ENCODE data around the gene HEBP2.
"Not testable (repeated sequence)": the region's sequence is repeated elsewhere in the genome, so short reads cannot be mapped to it uniquely, and the experiment has no call there.

HEBP2 gene

GRCh38 chr6:138403801-138404665 is at the start of gene HEBP2:
Gene HEBP2 (plus strand): TSS chr6:138404223. CDS start chr6:138404496, 273 bp downstream.
- Histone ChIP-seq H3K27me3 (ENCODE audit: control insufficient read depth in 5 of 5, insufficient read depth in 4 of 5, low read length in 5 of 5) (no peaks in the 10 kb centered on the region), H3K9me3 (ENCODE audit: control insufficient read depth in 5 of 5, low read length in 5 of 5) (no peaks in the 10 kb centered on the region), H3K4me1 (ENCODE audit: control insufficient read depth in 5 of 5, insufficient read depth in 5 of 5, low read length in 5 of 5) (peaks cover 2 to 48% (median 43%) of the 10 kb centered on the region in 5 donors), H3K36me3 (ENCODE audit: control insufficient read depth in 5 of 5, insufficient read depth in 5 of 5, low read length in 5 of 5) (peaks cover 7 to 33% (median 25%) of the 10 kb centered on the region in 5 donors), H3K27ac (ENCODE audit: low read depth, low read length) (peak within 1 kb of the TSS; percentile 98), H3K4me3 (ENCODE audit: low read depth in 1 of 5, low read length in 5 of 5) (peak within 1 kb of the TSS; percentile 72 to 91 (median 88)), H3K9ac (ENCODE audit: low read length in 5 of 5) (peak within 1 kb of the TSS; percentile 89 to 97 (median 95))

GRCh38 chr6:138357928-138358327 is 46.1 kb upstream of the HEBP2 start:
- H3K27ac ChIP-seq (ENCODE audit: low read depth, low read length), result no peak overlapping the region
- no peak overlapping the region for H3K9ac ChIP-seq (ENCODE audit: low read length in 5 of 5)
- H3K4me3 ChIP-seq (ENCODE audit: low read depth in 1 of 5, low read length in 5 of 5), result no peak overlapping the region
- no peaks in the 10 kb centered on the region for H3K4me1 ChIP-seq (ENCODE audit: control insufficient read depth in 5 of 5, insufficient read depth in 5 of 5, low read length in 5 of 5)
- H3K9me3 ChIP-seq (ENCODE audit: control insufficient read depth in 5 of 5, low read length in 5 of 5), result no peaks in the 10 kb centered on the region
- no peaks in the 10 kb centered on the region for H3K36me3 ChIP-seq (ENCODE audit: control insufficient read depth in 5 of 5, insufficient read depth in 5 of 5, low read length in 5 of 5)
- H3K27me3 ChIP-seq (ENCODE audit: control insufficient read depth in 5 of 5, insufficient read depth in 4 of 5, low read length in 5 of 5), result no peaks in the 10 kb centered on the region

- H3K9me3 ChIP-seq (ENCODE audit: control insufficient read depth in 5 of 5, low read length in 5 of 5); H3K4me3 ChIP-seq (ENCODE audit: low read depth in 1 of 5, low read length in 5 of 5); H3K27ac ChIP-seq (ENCODE audit: low read depth, low read length); H3K36me3 ChIP-seq (ENCODE audit: control insufficient read depth in 5 of 5, insufficient read depth in 5 of 5, low read length in 5 of 5); H3K9ac ChIP-seq (ENCODE audit: low read length in 5 of 5); H3K4me1 ChIP-seq (ENCODE audit: control insufficient read depth in 5 of 5, insufficient read depth in 5 of 5, low read length in 5 of 5); H3K27me3 ChIP-seq (ENCODE audit: control insufficient read depth in 5 of 5, insufficient read depth in 4 of 5, low read length in 5 of 5): not testable (repeated sequence)
These were observed 35.3 kb upstream of the HEBP2 start for GRCh38 chr6:138368684-138369083.

GRCh38 chr6:138370631-138371451 is 33.2 kb upstream of the HEBP2 start:
- Histone ChIP-seq H3K4me1 (ENCODE audit: control insufficient read depth in 5 of 5, insufficient read depth in 5 of 5, low read length in 5 of 5) (no peaks in the 10 kb centered on the region), H3K36me3 (ENCODE audit: control insufficient read depth in 5 of 5, insufficient read depth in 5 of 5, low read length in 5 of 5) (no peaks in the 10 kb centered on the region), H3K27ac (ENCODE audit: low read depth, low read length) (no peak overlapping the region), H3K27me3 (ENCODE audit: control insufficient read depth in 5 of 5, insufficient read depth in 4 of 5, low read length in 5 of 5) (no peaks in the 10 kb centered on the region), H3K4me3 (ENCODE audit: low read depth in 1 of 5, low read length in 5 of 5) (no peak overlapping the region), H3K9ac (ENCODE audit: low read length in 5 of 5) (no peak overlapping the region), H3K9me3 (ENCODE audit: control insufficient read depth in 5 of 5, low read length in 5 of 5) (no peaks in the 10 kb centered on the region)

- Histone ChIP-seq H3K4me3 (ENCODE audit: low read depth in 1 of 5, low read length in 5 of 5) (no peak overlapping the region), H3K9me3 (ENCODE audit: control insufficient read depth in 5 of 5, low read length in 5 of 5) (no peaks in the 10 kb centered on the region), H3K36me3 (ENCODE audit: control insufficient read depth in 5 of 5, insufficient read depth in 5 of 5, low read length in 5 of 5) (no peaks in the 10 kb centered on the region), H3K27me3 (ENCODE audit: control insufficient read depth in 5 of 5, insufficient read depth in 4 of 5, low read length in 5 of 5) (no peaks in the 10 kb centered on the region), H3K4me1 (ENCODE audit: control insufficient read depth in 5 of 5, insufficient read depth in 5 of 5, low read length in 5 of 5) (no peaks in the 10 kb centered on the region), H3K9ac (ENCODE audit: low read length in 5 of 5) (no peak overlapping the region), H3K27ac (ENCODE audit: low read depth, low read length) (no peak overlapping the region)
These were observed 32.6 kb upstream of the HEBP2 start for GRCh38 chr6:138371452-138371711.

GRCh38 chr6:138371720-138372119 is 32.3 kb upstream of the HEBP2 start:
- Histone ChIP-seq H3K36me3 (ENCODE audit: control insufficient read depth in 5 of 5, insufficient read depth in 5 of 5, low read length in 5 of 5) (no peaks in the 10 kb centered on the region), H3K4me1 (ENCODE audit: control insufficient read depth in 5 of 5, insufficient read depth in 5 of 5, low read length in 5 of 5) (no peaks in the 10 kb centered on the region), H3K4me3 (ENCODE audit: low read depth in 1 of 5, low read length in 5 of 5) (no peak overlapping the region), H3K27ac (ENCODE audit: low read depth, low read length) (no peak overlapping the region), H3K27me3 (ENCODE audit: control insufficient read depth in 5 of 5, insufficient read depth in 4 of 5, low read length in 5 of 5) (no peaks in the 10 kb centered on the region), H3K9me3 (ENCODE audit: control insufficient read depth in 5 of 5, low read length in 5 of 5) (no peaks in the 10 kb centered on the region), H3K9ac (ENCODE audit: low read length in 5 of 5) (no peak overlapping the region)

- no peak overlapping the region for H3K27ac ChIP-seq (ENCODE audit: low read depth, low read length)
- no peaks in the 10 kb centered on the region for H3K9me3 ChIP-seq (ENCODE audit: control insufficient read depth in 5 of 5, low read length in 5 of 5)
- H3K4me3 ChIP-seq (ENCODE audit: low read depth in 1 of 5, low read length in 5 of 5), result no peak overlapping the region
- no peaks in the 10 kb centered on the region for H3K27me3 ChIP-seq (ENCODE audit: control insufficient read depth in 5 of 5, insufficient read depth in 4 of 5, low read length in 5 of 5)
- H3K4me1 ChIP-seq (ENCODE audit: control insufficient read depth in 5 of 5, insufficient read depth in 5 of 5, low read length in 5 of 5), result no peaks in the 10 kb centered on the region
- H3K9ac ChIP-seq (ENCODE audit: low read length in 5 of 5), result no peak overlapping the region
- H3K36me3 ChIP-seq (ENCODE audit: control insufficient read depth in 5 of 5, insufficient read depth in 5 of 5, low read length in 5 of 5), result no peaks in the 10 kb centered on the region
These were observed 31.1 kb upstream of the HEBP2 start for GRCh38 chr6:138372711-138373463.

GRCh38 chr6:138374230-138374629 is 29.8 kb upstream of the HEBP2 start:
- Histone ChIP-seq H3K9me3 (ENCODE audit: control insufficient read depth in 5 of 5, low read length in 5 of 5) (no peaks in the 10 kb centered on the region), H3K4me3 (ENCODE audit: low read depth in 1 of 5, low read length in 5 of 5) (no peak overlapping the region), H3K27ac (ENCODE audit: low read depth, low read length) (no peak overlapping the region), H3K36me3 (ENCODE audit: control insufficient read depth in 5 of 5, insufficient read depth in 5 of 5, low read length in 5 of 5) (no peaks in the 10 kb centered on the region), H3K4me1 (ENCODE audit: control insufficient read depth in 5 of 5, insufficient read depth in 5 of 5, low read length in 5 of 5) (no peaks in the 10 kb centered on the region), H3K9ac (ENCODE audit: low read length in 5 of 5) (no peak overlapping the region), H3K27me3 (ENCODE audit: control insufficient read depth in 5 of 5, insufficient read depth in 4 of 5, low read length in 5 of 5) (no peaks in the 10 kb centered on the region)

- no peaks in the 10 kb centered on the region for H3K36me3 ChIP-seq (ENCODE audit: control insufficient read depth in 5 of 5, insufficient read depth in 5 of 5, low read length in 5 of 5)
- no peak overlapping the region for H3K27ac ChIP-seq (ENCODE audit: low read depth, low read length)
- H3K27me3 ChIP-seq (ENCODE audit: control insufficient read depth in 5 of 5, insufficient read depth in 4 of 5, low read length in 5 of 5), result no peaks in the 10 kb centered on the region
- H3K4me3 ChIP-seq (ENCODE audit: low read depth in 1 of 5, low read length in 5 of 5), result no peak overlapping the region
- H3K9me3 ChIP-seq (ENCODE audit: control insufficient read depth in 5 of 5, low read length in 5 of 5), result no peaks in the 10 kb centered on the region
- H3K4me1 ChIP-seq (ENCODE audit: control insufficient read depth in 5 of 5, insufficient read depth in 5 of 5, low read length in 5 of 5), result no peaks in the 10 kb centered on the region
- no peak overlapping the region for H3K9ac ChIP-seq (ENCODE audit: low read length in 5 of 5)
These were observed 29.2 kb upstream of the HEBP2 start for GRCh38 chr6:138374815-138375214.

GRCh38 chr6:138377042-138377441 is 27.0 kb upstream of the HEBP2 start:
- Histone ChIP-seq H3K9ac (ENCODE audit: low read length in 5 of 5) (no peak overlapping the region), H3K36me3 (ENCODE audit: control insufficient read depth in 5 of 5, insufficient read depth in 5 of 5, low read length in 5 of 5) (no peaks in the 10 kb centered on the region), H3K9me3 (ENCODE audit: control insufficient read depth in 5 of 5, low read length in 5 of 5) (no peaks in the 10 kb centered on the region), H3K27ac (ENCODE audit: low read depth, low read length) (no peak overlapping the region), H3K27me3 (ENCODE audit: control insufficient read depth in 5 of 5, insufficient read depth in 4 of 5, low read length in 5 of 5) (no peaks in the 10 kb centered on the region), H3K4me1 (ENCODE audit: control insufficient read depth in 5 of 5, insufficient read depth in 5 of 5, low read length in 5 of 5) (no peaks in the 10 kb centered on the region), H3K4me3 (ENCODE audit: low read depth in 1 of 5, low read length in 5 of 5) (no peak overlapping the region)

Measured in subcutaneous abdominal adipose tissue (tissue), 5 donors.